ENCODE data around the gene WNT16. TPM values are rescaled to one million over a fixed set of nuclear protein-coding genes. Genes with fewer than 3 reads are reported as not detected.
A peak's percentile ranks its signal among the peaks of the same experiment; 100 is the strongest.

WNT16 gene
- total and polyA plus RNA-seq, 2 experiments from 2014 or later = 0.45 to 0.73 TPM

GRCh38 chr7:121390109-121390508, 61.3 kb downstream of the WNT16 start:
- H3K4me3 Mint-ChIP-seq = no peak overlapping the region
- H3K27ac Mint-ChIP-seq = 0 out of 2 replicates have a peak overlapping the region, but pooled peaks have one; percentile 74
- 0 out of 2 replicates have a peak, but pooled peaks cover 3% of the 10 kb centered on the region for H3K36me3 ChIP-seq (ENCODE audit: insufficient read depth)
- H3F3A ChIP-seq (replicated peaks; ENCODE audit: low read depth) = no peaks in the 10 kb centered on the region
- DNase-seq (ENCODE audit: low spot score) (no peak), ATAC-seq (no peak)
- H2AFZ ChIP-seq = no peak overlapping the region
- peaks cover 20% of the 10 kb centered on the region for H3K36me3 Mint-ChIP-seq (ENCODE audit: low read depth)
- peaks cover 22% of the 10 kb centered on the region for H3K4me1 ChIP-seq (ENCODE audit: insufficient read depth)
- no peaks in the 10 kb centered on the region for H3K27me3 Mint-ChIP-seq (ENCODE audit: insufficient read depth, low read depth, poor library complexity)
- H3K9me2 ChIP-seq (ENCODE audit: insufficient read depth) = no peaks in the 10 kb centered on the region
- H4K20me1 ChIP-seq (replicated peaks; ENCODE audit: insufficient read depth) = peaks cover 9% of the 10 kb centered on the region; the same call in 1 of the 2 replicates
- no peak overlapping the region for H3K4me3 ChIP-seq
- H3K4me1 Mint-ChIP-seq = peaks cover 46% of the 10 kb centered on the region; the same call in 2 of the 3 replicates
- TF ChIP-seq, protein P1, sequence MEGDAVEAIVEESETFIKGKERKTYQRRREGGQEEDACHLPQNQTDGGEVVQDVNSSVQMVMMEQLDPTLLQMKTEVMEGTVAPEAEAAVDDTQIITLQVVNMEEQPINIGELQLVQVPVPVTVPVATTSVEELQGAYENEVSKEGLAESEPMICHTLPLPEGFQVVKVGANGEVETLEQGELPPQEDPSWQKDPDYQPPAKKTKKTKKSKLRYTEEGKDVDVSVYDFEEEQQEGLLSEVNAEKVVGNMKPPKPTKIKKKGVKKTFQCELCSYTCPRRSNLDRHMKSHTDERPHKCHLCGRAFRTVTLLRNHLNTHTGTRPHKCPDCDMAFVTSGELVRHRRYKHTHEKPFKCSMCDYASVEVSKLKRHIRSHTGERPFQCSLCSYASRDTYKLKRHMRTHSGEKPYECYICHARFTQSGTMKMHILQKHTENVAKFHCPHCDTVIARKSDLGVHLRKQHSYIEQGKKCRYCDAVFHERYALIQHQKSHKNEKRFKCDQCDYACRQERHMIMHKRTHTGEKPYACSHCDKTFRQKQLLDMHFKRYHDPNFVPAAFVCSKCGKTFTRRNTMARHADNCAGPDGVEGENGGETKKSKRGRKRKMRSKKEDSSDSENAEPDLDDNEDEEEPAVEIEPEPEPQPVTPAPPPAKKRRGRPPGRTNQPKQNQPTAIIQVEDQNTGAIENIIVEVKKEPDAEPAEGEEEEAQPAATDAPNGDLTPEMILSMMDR (conservative IDR thresholded peaks at IDR 0.05; ENCODE audit: low read depth in 2 of 2) = no peak
- TF ChIP-seq, protein P2, sequence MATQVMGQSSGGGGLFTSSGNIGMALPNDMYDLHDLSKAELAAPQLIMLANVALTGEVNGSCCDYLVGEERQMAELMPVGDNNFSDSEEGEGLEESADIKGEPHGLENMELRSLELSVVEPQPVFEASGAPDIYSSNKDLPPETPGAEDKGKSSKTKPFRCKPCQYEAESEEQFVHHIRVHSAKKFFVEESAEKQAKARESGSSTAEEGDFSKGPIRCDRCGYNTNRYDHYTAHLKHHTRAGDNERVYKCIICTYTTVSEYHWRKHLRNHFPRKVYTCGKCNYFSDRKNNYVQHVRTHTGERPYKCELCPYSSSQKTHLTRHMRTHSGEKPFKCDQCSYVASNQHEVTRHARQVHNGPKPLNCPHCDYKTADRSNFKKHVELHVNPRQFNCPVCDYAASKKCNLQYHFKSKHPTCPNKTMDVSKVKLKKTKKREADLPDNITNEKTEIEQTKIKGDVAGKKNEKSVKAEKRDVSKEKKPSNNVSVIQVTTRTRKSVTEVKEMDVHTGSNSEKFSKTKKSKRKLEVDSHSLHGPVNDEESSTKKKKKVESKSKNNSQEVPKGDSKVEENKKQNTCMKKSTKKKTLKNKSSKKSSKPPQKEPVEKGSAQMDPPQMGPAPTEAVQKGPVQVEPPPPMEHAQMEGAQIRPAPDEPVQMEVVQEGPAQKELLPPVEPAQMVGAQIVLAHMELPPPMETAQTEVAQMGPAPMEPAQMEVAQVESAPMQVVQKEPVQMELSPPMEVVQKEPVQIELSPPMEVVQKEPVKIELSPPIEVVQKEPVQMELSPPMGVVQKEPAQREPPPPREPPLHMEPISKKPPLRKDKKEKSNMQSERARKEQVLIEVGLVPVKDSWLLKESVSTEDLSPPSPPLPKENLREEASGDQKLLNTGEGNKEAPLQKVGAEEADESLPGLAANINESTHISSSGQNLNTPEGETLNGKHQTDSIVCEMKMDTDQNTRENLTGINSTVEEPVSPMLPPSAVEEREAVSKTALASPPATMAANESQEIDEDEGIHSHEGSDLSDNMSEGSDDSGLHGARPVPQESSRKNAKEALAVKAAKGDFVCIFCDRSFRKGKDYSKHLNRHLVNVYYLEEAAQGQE (IDR thresholded peaks at IDR 0.05; ENCODE audit: unreplicated experiment) = no peak
- TF ChIP-seq EZH2phosphoT487 (IDR thresholded peaks at IDR 0.05; ENCODE audit: unreplicated experiment) (no peak), JUNB (IDR thresholded peaks at IDR 0.05; ENCODE audit: unreplicated experiment) (no peak), NANOG (IDR thresholded peaks at IDR 0.05; ENCODE audit: borderline replicate concordance) (no peak), CREB1 (CRISPR knock-in tag; IDR thresholded peaks at IDR 0.05; ENCODE audit: low read depth) (no peak), ZNF331 (CRISPR knock-in tag; IDR thresholded peaks at IDR 0.05; ENCODE audit: low read depth) (no peak), EZH2 (IDR thresholded peaks at IDR 0.05; ENCODE audit: low read depth, unreplicated experiment) (no peak), POLR2AphosphoS5 (IDR thresholded peaks at IDR 0.05; ENCODE audit: low read depth) (no peak), ETS1 (IDR thresholded peaks at IDR 0.05) (no peak), ZNF114 (CRISPR knock-in tag; IDR thresholded peaks at IDR 0.05) (no peak), STAT1 (IDR thresholded peaks at IDR 0.05; ENCODE audit: unreplicated experiment) (no peak), ZNF462 (CRISPR knock-in tag; IDR thresholded peaks at IDR 0.05) (no peak)
- H3K27me3 ChIP-seq (ENCODE audit: insufficient read depth) = no peaks in the 10 kb centered on the region
- no peaks in the 10 kb centered on the region for H3K9me3 Mint-ChIP-seq
- no peak overlapping the region for H3K27ac ChIP-seq (ENCODE audit: low read depth)
- H3K4me2 ChIP-seq = no peak overlapping the region
- H3K79me2 ChIP-seq (replicated peaks; ENCODE audit: insufficient read depth) = peaks cover 99% of the 10 kb centered on the region
